Gastrocnemius medialis (tissue), 4 donors: ENCODE data around the gene DLGAP5. TPM values are rescaled to one million over a fixed set of nuclear protein-coding genes. Genes with fewer than 3 reads are reported as not detected.

Experiments used
- ATAC-seq, 2 donors: fragments of 150-250 bp; one replicate each; pipeline ENCODE4 v1.9.1; 2016
- DNase-seq, 2 donors: peaks; one replicate each; pipeline ENCODE4 v3.0.0-alpha.2; 2019
- H3K27ac ChIP-seq, 4 donors: fragments of 200-600 bp; sonication (generic); 1 replicate in 1 of 4; 2 replicates in 3 of 4; pipeline ENCODE4 v1.5.1; 2016 to 2018; ENCODE audit warnings: mild to moderate bottlenecking in 2 of 4, moderate library complexity in 1 of 4
- H3K27me3 ChIP-seq, 3 donors: fragments of 200-600 bp; sonication (generic) in 2 of 3; 1 replicate in 1 of 3; 2 replicates in 2 of 3; pipeline versions ENCODE4 v1.5.1 to v1.6.0; 2016 to 2019; ENCODE audit warnings: mild to moderate bottlenecking in 1 of 3, moderate library complexity in 1 of 3
- H3K36me3 ChIP-seq, 2 donors: fragments of 200-600 bp; sonication (generic) in 1 of 2; one replicate each; pipeline ENCODE4 v1.5.1; 2017 to 2018
- H3K4me1 ChIP-seq, 2 donors: fragments of 200-600 bp; sonication (generic) in 1 of 2; one replicate each; pipeline ENCODE4 v1.5.1; 2016 to 2017; ENCODE audit warnings: mild to moderate bottlenecking in 2 of 2
- H3K4me3 ChIP-seq, 4 donors: fragments of 200-600 bp; sonication (generic) in 3 of 4; 1 replicate in 1 of 4; 2 replicates in 3 of 4; pipeline ENCODE4 v1.5.1; 2016 to 2019; ENCODE audit warnings: mild to moderate bottlenecking in 2 of 4
- H3K9me3 ChIP-seq, 3 donors: fragments of 200-600 bp; sonication (generic) in 2 of 3; 1 replicate in 1 of 3; 2 replicates in 2 of 3; pipeline ENCODE4 v1.5.1; 2016 to 2019
- POLR2A ChIP-seq, 2 donors: fragments of 450-650 bp; IDR thresholded peaks; one replicate each; pipeline ENCODE4 v1.6.1; 2017; ENCODE audit warnings: antibody characterized with exemption in 2 of 2, mild to moderate bottlenecking in 2 of 2, moderate library complexity in 2 of 2
- in situ Hi-C, 4 donors: fragments of 200-750 bp; cut with MboI; loops; one replicate each; pipeline versions ENCODE4 v1.15.0 to v1.8.0; 2017; ENCODE audit warnings: low sequenced_read_pairs in 4 of 4
- intact Hi-C: fragments of 100-400 bp; cut with DNase I; formaldehyde crosslinking; loops from one replicate; pipeline ENCODE4 v1.15.1; 2023; ENCODE audit warnings: low total_unique reads
- total RNA-seq, 4 donors: library from RNA; depleted of rRNA; stranded (reverse); fragments of >200 nt; gene quantifications; one replicate each; pipeline versions ENCODE4 v1.1.0 to v1.2.3, GENCODE V29; 2016
- TF ChIP-seq, protein P1 (sequence below), 5 experiments: fragments of 450-650 bp in 3 of 5; fragments of 200-600 bp in 2 of 5; sonication (generic) in 2 of 5; IDR thresholded peaks in 4 of 5; conservative IDR thresholded peaks in 1 of 5; 1 replicate in 4 of 5; 2 replicates in 1 of 5; pipeline ENCODE4 v1.5.1; 2016 to 2019; ENCODE audit warnings: antibody characterized with exemption in 5 of 5, mild to moderate bottlenecking in 3 of 5, moderate library complexity in 3 of 5

Gene DLGAP5, protein sequence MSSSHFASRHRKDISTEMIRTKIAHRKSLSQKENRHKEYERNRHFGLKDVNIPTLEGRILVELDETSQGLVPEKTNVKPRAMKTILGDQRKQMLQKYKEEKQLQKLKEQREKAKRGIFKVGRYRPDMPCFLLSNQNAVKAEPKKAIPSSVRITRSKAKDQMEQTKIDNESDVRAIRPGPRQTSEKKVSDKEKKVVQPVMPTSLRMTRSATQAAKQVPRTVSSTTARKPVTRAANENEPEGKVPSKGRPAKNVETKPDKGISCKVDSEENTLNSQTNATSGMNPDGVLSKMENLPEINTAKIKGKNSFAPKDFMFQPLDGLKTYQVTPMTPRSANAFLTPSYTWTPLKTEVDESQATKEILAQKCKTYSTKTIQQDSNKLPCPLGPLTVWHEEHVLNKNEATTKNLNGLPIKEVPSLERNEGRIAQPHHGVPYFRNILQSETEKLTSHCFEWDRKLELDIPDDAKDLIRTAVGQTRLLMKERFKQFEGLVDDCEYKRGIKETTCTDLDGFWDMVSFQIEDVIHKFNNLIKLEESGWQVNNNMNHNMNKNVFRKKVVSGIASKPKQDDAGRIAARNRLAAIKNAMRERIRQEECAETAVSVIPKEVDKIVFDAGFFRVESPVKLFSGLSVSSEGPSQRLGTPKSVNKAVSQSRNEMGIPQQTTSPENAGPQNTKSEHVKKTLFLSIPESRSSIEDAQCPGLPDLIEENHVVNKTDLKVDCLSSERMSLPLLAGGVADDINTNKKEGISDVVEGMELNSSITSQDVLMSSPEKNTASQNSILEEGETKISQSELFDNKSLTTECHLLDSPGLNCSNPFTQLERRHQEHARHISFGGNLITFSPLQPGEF
- total RNA-seq, result not detected

DNA sequence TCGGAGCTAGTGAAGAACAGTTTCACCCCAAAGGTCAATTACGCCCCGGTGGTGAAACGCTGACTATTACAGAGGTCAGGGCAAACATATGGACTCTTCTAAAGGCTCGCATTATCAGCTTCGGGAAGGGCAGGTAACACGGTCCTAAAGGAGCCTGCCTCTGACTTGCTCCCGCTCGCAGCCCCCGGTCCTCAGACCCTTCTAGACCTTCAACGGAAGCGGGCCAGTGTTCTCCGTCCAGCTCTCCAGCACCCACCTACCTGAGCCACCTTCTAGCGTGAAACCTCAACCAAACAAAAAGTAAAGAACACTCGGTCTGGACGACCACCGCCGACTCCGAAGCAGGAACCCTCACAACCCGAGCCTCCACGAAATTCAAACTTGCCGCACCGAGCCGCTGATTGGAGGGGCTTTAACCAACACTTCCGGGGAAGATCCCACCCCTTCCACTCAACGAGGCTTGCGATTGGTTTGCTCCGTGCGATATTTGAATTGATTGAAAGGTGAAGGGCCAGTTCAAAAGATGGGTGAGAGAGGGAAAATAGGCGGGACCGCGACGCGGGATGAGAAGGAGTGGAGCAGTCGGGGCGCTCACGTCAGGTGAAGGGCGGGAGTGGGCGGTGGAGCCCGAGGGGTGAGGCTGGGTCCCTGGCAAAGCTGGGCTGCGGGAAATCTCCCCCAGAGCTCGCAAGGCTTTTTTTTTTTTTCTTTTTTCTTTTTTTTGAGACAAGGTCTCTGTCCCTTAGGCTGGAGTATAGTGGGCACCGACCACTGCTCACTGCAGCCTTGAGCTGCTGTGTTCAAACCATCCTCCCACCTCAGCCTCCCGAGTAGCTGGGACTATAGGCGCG lies at the start of gene DLGAP5:
TSS of gene DLGAP5 (minus strand) at position 383 of the 851 bp plus-strand sequence. CDS start 2,406 bp downstream, outside the sequence.
- ATAC-seq (peak; percentile 100), DNase-seq (peak; percentile 83 to 91)
- Histone ChIP-seq H3K27me3 (no peaks in the 10 kb centered on the region), H3K36me3 (no peaks in the 10 kb centered on the region), H3K27ac (peak within 1 kb of the TSS; percentile 47 to 76 (median 63)), H3K4me1 (peaks cover 6 to 7% of the 10 kb centered on the region in 2 donors), H3K9me3 (no peaks in the 10 kb centered on the region), H3K4me3 (peak within 1 kb of the TSS; percentile 51 to 75 (median 66))
- TF ChIP-seq, protein P1, sequence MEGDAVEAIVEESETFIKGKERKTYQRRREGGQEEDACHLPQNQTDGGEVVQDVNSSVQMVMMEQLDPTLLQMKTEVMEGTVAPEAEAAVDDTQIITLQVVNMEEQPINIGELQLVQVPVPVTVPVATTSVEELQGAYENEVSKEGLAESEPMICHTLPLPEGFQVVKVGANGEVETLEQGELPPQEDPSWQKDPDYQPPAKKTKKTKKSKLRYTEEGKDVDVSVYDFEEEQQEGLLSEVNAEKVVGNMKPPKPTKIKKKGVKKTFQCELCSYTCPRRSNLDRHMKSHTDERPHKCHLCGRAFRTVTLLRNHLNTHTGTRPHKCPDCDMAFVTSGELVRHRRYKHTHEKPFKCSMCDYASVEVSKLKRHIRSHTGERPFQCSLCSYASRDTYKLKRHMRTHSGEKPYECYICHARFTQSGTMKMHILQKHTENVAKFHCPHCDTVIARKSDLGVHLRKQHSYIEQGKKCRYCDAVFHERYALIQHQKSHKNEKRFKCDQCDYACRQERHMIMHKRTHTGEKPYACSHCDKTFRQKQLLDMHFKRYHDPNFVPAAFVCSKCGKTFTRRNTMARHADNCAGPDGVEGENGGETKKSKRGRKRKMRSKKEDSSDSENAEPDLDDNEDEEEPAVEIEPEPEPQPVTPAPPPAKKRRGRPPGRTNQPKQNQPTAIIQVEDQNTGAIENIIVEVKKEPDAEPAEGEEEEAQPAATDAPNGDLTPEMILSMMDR (IDR thresholded peaks at IDR 0.05 in 4 of 5, conservative IDR thresholded peaks at IDR 0.05 in 1 of 5), result no peak
- TF ChIP-seq POLR2A (IDR thresholded peaks at IDR 0.05), result peak; percentile 23 to 53
- in situ Hi-C loops, result no loop called here
- intact Hi-C loops, result no loop called here

DNA sequence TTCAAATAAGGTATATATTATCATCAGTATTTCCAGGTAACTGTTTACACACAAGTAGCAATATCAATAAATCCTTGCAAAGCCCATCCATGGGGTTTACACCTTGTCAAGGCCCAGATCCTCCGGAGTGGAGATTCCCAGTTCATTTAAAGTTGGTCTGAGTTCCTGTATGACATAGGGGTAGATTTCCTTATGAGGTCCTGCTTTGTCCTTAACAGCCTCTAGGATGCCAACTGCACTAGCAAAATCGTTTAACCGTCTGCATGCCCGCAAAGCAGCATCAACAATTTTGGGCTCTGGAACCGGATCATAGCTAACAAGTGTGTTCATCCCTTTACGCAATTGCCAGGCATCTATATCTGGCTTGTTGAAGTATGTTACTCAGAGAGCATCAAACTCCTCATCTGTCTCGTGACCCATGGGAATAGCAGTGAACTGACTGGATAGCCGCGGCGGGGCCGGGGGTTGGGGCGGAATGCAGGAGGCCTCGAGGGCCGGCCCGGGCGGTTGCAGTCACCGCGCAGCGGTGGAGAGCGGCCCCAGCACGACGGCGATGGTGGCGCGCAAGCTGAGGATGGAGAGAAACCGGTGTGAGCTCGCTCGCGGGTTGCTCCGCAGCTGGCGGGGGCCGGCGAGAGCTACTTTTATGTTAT lies 49.3 kb upstream of the DLGAP5 start:
- in situ Hi-C loops (loop anchor here in 1 of 4 donors (25.0 kb wide), 1 partner anchor 1222 kb away; no protein-coding TSS in a partner anchor), intact Hi-C loops (no loop called here)
- peak; percentile 3 to 13 for DNase-seq

DNA sequence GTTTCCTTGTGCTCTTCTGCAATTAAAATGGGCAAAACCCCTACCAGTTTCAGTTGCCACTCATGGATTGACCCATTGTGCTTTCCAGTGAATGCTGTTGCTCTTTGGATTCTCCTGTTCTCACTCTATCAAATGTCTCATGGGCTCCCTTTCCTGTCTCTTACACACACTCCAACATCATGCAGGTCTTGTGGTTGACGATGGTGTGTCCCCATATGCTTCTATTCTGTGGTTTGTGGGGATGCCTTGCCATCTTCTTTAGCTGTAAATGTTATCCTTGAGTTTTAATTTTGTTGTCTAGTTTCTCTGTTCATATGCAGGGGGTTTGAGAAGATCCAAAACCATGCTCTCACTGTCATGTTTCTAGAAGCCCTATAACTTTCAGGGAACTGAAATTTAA lies 47.9 kb upstream of the DLGAP5 start:
- intact Hi-C loops, result no loop called here
- Histone ChIP-seq H3K36me3 (no peaks in the 10 kb centered on the region), H3K9me3 (no peaks in the 10 kb centered on the region), H3K4me1 (no peaks in the 10 kb centered on the region), H3K27me3 (peaks cover 0 to 9% (median 4%) of the 10 kb centered on the region in 3 donors), H3K27ac (no peak overlapping the region), H3K4me3 (no peak overlapping the region)
- ATAC-seq (no peak), DNase-seq (no peak)
- in situ Hi-C loops, result loop anchor here in 1 of 4 donors (25.0 kb wide), 1 partner anchor 1223 kb away; no protein-coding TSS in a partner anchor
- no peak for TF ChIP-seq POLR2A (IDR thresholded peaks at IDR 0.05)
- TF ChIP-seq, protein P1 (IDR thresholded peaks at IDR 0.05 in 4 of 5, conservative IDR thresholded peaks at IDR 0.05 in 1 of 5), result no peak

More for the DNA sequence above, 49.3 kb upstream of the DLGAP5 start:
- peak in 1 of 2 donors; percentile 32 for ATAC-seq
- H3K27me3 ChIP-seq, result peaks cover 0 to 9% (median 4%) of the 10 kb centered on the region in 3 donors
- H3K9me3 ChIP-seq, result no peaks in the 10 kb centered on the region
- H3K27ac ChIP-seq, result peak overlapping the region in 2 of 4 donors; percentile 41 to 55
- H3K4me1 ChIP-seq, result no peaks in the 10 kb centered on the region
- no peaks in the 10 kb centered on the region for H3K36me3 ChIP-seq
- H3K4me3 ChIP-seq, result no peak overlapping the region
- no peak for TF ChIP-seq POLR2A (IDR thresholded peaks at IDR 0.05)
- TF ChIP-seq, protein P1 (IDR thresholded peaks at IDR 0.05 in 4 of 5, conservative IDR thresholded peaks at IDR 0.05 in 1 of 5), result no peak
